Ovary (tissue), 9 donors: ENCODE measurements around the gene ANO6. TPM values are rescaled to one million over a fixed set of nuclear protein-coding genes. Genes with fewer than 3 reads are reported as not detected.

Experiments used
- DNase-seq, 5 donors: peaks; one replicate each; pipeline ENCODE4 v3.0.0-alpha.2; 2019 to 2020
- H3K27ac ChIP-seq, 2 donors: fragments of 200-600 bp; one replicate each; pipeline versions ENCODE4 v1.5.1 to v1.8.0; 2019 to 2022
- H3K27me3 ChIP-seq: fragments of 200-600 bp; one replicate; pipeline ENCODE4 v1.8.0; 2022
- H3K36me3 ChIP-seq: fragments of 200-600 bp; sonication (generic); one replicate; pipeline ENCODE4 v1.5.1; 2019
- H3K4me1 ChIP-seq: one replicate; pipeline ENCODE4 v1.8.1; 2013; ENCODE audit warnings: mild to moderate bottlenecking, moderate library complexity; ENCODE audit not compliant: insufficient read depth
- H3K4me3 ChIP-seq: fragments of 200-600 bp; sonication (generic); one replicate; pipeline ENCODE4 v1.5.1; 2017
- H3K9me3 ChIP-seq, 2 donors: fragments of 200-600 bp in 1 of 2; sonication (generic) in 1 of 2; one replicate each; pipeline versions ENCODE4 v1.5.1 to v1.8.1; 2013 to 2019; ENCODE audit warnings: mild to moderate bottlenecking in 1 of 2, moderate library complexity in 1 of 2
- EP300 ChIP-seq: sonication (generic); formaldehyde crosslinking; IDR thresholded peaks from one replicate; pipeline ENCODE4 v1.6.1; 2017; ENCODE audit warnings: antibody characterized with exemption
- POLR2A ChIP-seq: fragments of 450-650 bp; IDR thresholded peaks from one replicate; pipeline ENCODE4 v1.6.1; 2017; ENCODE audit warnings: antibody characterized with exemption, mild to moderate bottlenecking, moderate library complexity
- WGBS, 3 donors: extraction: QIAGEN DNeasy Blood & Tissue Kit in 1 of 3; methylation state at CpG; one replicate each; pipeline versions ENCODE4 v1.1.5 to v1.1.7; 2013 to 2017; 5-methylcytosine and 5-hydroxymethylcytosine counted together
- intact Hi-C, 4 donors: fragments of 100-400 bp; cut with DNase I; formaldehyde crosslinking; loops; one replicate each; pipeline versions ENCODE4 v1.11.0 to v1.15.1; 2022 to 2023
- polyA plus RNA-seq, 2 donors: library from polyadenylated mRNA; stranded (reverse); fragments of 200-250 nt in 1 of 2; fragments of 350-450 nt in 1 of 2; fragmentation: Illumina TruSeq in 1 of 2; extraction: RNeasy Lipid Tissue Mini Kit (QIAGEN cat#74804) in 1 of 2; gene quantifications; one replicate each; pipeline ENCODE4 v1.2.3, GENCODE V29; 2013 to 2014
- total RNA-seq, 7 donors: library from RNA; depleted of rRNA in 2 of 7; stranded (reverse); fragments of >200 nt in 2 of 7; fragmentation: NEBNext Ultra II Directional in 3 of 7; extraction: Animal tissue kit (Norgen Biotek cat#: 25700) in 3 of 7; gene quantifications; one replicate each; pipeline versions ENCODE4 v1.1.0 to v1.2.4, GENCODE V29; 2016 to 2023
- TF ChIP-seq, protein P1 (sequence below), 3 donors: fragments of 450-650 bp in 2 of 3; fragments of 200-600 bp in 1 of 3; IDR thresholded peaks; one replicate each; pipeline versions ENCODE4 v1.5.1 to v1.8.0; 2016 to 2022; ENCODE audit warnings: antibody characterized with exemption in 3 of 3, mild to moderate bottlenecking in 1 of 3
- donor health status: DM: no; HTN: no; CAD: no; lungs with moderate emphysema.
- donor health status: DM: no; HTN: no; CAD: no.
- donor health status: Bipolar disorder and iron deficiency.
- donor health status: DM: yes; HTN: yes; CAD: no.
- donor health status: DM: no; HTN: no; CAD: no.
- donor health status: DM: yes; HTN: yes; CAD: no.

The ANO6 gene
- total and polyA plus RNA-seq, 9 donors = 38.8 to 88.5 (median 63.2) TPM

DNA sequence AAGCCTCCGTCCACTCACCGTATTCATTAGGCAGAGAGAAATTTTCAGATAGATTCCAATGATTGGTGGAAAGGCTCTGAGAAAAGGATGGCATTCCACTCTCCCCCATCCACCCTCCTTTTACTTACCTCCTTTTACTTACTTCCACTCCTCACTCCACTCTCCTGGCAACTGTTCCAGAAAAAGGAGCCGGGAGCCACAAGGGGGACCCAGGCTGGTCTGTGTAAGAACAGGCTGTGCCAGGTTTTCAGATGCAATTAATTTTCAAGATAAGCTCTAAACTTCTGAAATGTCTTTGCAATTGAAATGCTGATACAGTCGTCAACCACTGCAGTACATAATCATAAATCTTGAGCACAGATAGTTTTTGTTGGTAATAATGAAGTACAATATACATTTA lies 248.8 kb downstream of the ANO6 start:
- Histone ChIP-seq H3K9me3 (no peaks in the 10 kb centered on the region), H3K27me3 (no peaks in the 10 kb centered on the region), H3K4me1 (no peaks in the 10 kb centered on the region), H3K36me3 (no peaks in the 10 kb centered on the region), H3K27ac (no peak overlapping the region), H3K4me3 (no peak overlapping the region)
- TF ChIP-seq, protein P1, sequence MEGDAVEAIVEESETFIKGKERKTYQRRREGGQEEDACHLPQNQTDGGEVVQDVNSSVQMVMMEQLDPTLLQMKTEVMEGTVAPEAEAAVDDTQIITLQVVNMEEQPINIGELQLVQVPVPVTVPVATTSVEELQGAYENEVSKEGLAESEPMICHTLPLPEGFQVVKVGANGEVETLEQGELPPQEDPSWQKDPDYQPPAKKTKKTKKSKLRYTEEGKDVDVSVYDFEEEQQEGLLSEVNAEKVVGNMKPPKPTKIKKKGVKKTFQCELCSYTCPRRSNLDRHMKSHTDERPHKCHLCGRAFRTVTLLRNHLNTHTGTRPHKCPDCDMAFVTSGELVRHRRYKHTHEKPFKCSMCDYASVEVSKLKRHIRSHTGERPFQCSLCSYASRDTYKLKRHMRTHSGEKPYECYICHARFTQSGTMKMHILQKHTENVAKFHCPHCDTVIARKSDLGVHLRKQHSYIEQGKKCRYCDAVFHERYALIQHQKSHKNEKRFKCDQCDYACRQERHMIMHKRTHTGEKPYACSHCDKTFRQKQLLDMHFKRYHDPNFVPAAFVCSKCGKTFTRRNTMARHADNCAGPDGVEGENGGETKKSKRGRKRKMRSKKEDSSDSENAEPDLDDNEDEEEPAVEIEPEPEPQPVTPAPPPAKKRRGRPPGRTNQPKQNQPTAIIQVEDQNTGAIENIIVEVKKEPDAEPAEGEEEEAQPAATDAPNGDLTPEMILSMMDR (IDR thresholded peaks at IDR 0.05) = no peak
- no peak for TF ChIP-seq EP300
- TF ChIP-seq POLR2A = no peak
- intact Hi-C loops = no loop called here
- 37 to 43% (median 37%) methylated on average over 4 of the region's 4 CpGs for WGBS, 3 donors
- DNase-seq = no peak

DNA sequence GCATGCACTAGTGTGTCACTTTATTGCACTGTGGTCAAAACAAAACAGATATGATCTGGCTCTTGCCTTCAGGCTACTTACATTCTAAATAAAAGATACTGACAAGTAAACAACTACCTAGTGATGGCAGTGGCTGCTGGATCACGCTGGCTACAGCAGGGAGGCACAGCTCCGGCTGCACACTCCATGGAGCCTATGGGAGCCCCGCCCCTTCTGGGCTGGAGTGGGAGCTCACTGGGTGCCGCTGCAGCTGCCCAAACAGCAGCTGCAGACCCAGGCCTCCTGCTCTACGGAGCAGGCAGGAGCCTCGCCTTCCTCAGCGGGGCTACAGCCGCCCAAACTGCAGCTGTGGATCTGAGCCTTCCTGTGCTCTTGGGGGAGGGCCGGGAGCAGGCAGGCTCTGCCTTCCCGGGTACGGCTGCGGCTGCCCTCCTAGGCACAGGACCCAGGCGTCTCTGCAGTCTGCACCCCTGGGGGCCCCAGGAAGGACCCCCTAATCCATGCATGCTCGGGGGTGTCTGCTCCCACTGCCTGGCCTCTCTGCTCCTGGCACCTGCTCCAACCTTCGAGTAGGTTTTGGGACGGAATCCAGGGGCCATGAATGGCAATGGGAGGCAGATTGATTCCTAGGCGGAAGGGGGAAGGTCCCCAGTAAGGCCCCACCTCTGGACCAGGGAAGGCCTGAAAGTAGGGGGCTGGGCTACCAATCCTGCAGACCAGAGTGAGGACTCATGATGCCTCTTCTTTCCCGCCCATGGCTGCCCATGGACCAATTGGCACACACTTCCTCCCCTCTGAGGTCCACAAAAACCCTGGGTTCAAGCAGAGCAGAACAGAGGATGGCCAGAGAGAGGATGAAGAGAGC lies 253.1 kb downstream of the ANO6 start:
- Histone ChIP-seq H3K4me3 (no peak overlapping the region), H3K9me3 (no peaks in the 10 kb centered on the region), H3K27ac (no peak overlapping the region), H3K27me3 (no peaks in the 10 kb centered on the region), H3K4me1 (no peaks in the 10 kb centered on the region), H3K36me3 (no peaks in the 10 kb centered on the region)
- intact Hi-C loops = no loop called here
- TF ChIP-seq EP300 = no peak
- WGBS, 3 donors = 89 to 93% (median 90%) methylated on average over 17 to 18 of the region's 18 CpGs
- no peak for DNase-seq

DNA sequence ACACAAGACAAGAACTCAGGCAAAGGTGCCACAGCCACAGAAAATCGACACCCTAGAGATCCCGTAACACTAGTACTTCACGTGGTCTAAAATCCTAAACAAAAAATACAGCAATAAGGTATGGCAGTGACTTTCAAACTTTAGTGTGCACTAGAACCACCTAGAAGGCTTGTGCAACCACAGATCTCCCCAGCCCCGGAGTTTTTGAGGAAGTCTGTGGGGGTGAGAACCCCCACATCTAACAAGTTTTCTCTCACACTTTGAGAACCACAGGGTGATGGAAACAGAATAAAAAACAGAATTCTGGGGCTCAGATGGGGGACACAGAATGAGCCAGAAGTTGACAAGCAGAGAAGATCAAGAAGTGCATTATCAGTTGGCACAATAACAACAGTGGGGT lies 254.0 kb downstream of the ANO6 start:
- H3K9me3 ChIP-seq = no peaks in the 10 kb centered on the region
- intact Hi-C loops = no loop called here
- DNase-seq = no peak
- WGBS, 3 donors = 86 to 93% (median 90%) methylated on average over 4 of the region's 4 CpGs
- TF ChIP-seq, protein P1 (IDR thresholded peaks at IDR 0.05) = no peak
- TF ChIP-seq POLR2A = no peak
- TF ChIP-seq EP300 = no peak
- H3K4me1 ChIP-seq = no peaks in the 10 kb centered on the region
- no peaks in the 10 kb centered on the region for H3K27me3 ChIP-seq
- no peak overlapping the region for H3K27ac ChIP-seq
- H3K4me3 ChIP-seq = no peak overlapping the region
- H3K36me3 ChIP-seq = no peaks in the 10 kb centered on the region

DNA sequence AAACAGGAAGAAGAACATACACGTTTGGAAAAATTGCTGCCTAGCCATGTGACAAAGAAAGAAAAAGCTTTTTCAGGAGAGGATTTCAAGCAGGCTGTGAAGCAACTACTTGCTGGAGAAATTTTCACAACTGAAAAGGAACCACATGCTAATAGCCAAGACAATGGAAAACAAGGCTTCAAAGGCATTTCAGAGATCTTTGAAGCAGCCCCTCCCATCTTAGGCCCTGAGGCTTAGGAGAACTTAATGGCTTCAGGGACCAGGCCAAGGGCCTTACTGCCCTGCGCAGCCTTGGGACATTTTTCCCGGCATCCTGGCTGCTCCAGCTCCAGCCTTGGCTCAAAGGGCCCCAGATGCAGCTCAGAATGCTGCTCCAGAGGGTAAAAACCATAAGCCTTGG lies 257.7 kb downstream of the ANO6 start:
- WGBS, 3 donors = 78 to 82% (median 78%) methylated on average over 3 of the region's 3 CpGs
- Histone ChIP-seq H3K36me3 (no peaks in the 10 kb centered on the region), H3K4me3 (no peak overlapping the region), H3K4me1 (no peaks in the 10 kb centered on the region), H3K9me3 (no peaks in the 10 kb centered on the region), H3K27me3 (no peaks in the 10 kb centered on the region), H3K27ac (no peak overlapping the region)
- intact Hi-C loops = no loop called here
- no peak for DNase-seq
- TF ChIP-seq, protein P1 (IDR thresholded peaks at IDR 0.05) = no peak

DNA sequence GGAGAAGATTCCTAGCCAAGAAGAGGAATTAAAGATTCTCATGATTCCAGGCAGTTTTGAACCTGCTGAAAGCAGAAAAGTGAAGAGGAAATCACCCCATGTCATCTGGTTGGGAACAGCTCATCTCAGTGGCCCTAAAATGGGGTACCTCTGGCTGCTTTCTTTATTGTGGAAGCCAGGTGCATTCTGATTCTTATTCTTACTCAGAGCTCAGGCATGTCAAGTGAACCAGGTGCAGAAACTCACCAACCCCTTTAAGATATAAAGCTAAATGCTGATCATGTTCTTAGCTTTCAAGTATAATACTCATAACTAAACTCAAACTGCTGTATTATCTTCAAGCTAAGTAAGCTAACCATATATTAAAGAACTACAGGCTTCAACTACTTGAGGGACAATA lies 259.7 kb downstream of the ANO6 start:
- Histone ChIP-seq H3K27ac (no peak overlapping the region), H3K4me3 (no peak overlapping the region), H3K4me1 (no peaks in the 10 kb centered on the region), H3K36me3 (no peaks in the 10 kb centered on the region), H3K27me3 (no peaks in the 10 kb centered on the region), H3K9me3 (no peaks in the 10 kb centered on the region)
- no peak for TF ChIP-seq EP300
- TF ChIP-seq, protein P1 (IDR thresholded peaks at IDR 0.05) = no peak
- TF ChIP-seq POLR2A = no peak
- DNase-seq = no peak
- intact Hi-C loops = no loop called here
